ENCODE data around the gene BDP1. TPM values are rescaled to one million over a fixed set of nuclear protein-coding genes. Genes with fewer than 3 reads are reported as not detected.
"Not testable (repeated sequence)": the region's sequence is repeated elsewhere in the genome, so short reads cannot be mapped to it uniquely, and the experiment has no call there.

The BDP1 gene
- total RNA-seq, 1 experiment from 2014 or later = 22.0 TPM

- no TSS peak for BruUV-seq (replicated peaks)
- DNase-seq (ENCODE audit: low read depth, low spot score) (no peak), ATAC-seq (no peak)
- H3K27ac ChIP-seq (ENCODE audit: low read depth, low read length) = no peak overlapping the region
- no peaks in the 10 kb centered on the region for H3K4me1 ChIP-seq (ENCODE audit: control insufficient read depth in 1 of 2, insufficient read depth in 2 of 2, low read length in 2 of 2)
- H3K4me2 ChIP-seq (ENCODE audit: low read length) = no peak overlapping the region
- no peak overlapping the region for H3K4me3 ChIP-seq (replicated peaks in 1 of 2; ENCODE audit: low read depth in 1 of 2, low read length in 2 of 2)
- ChIA-PET RAD21 (ENCODE audit: low non-redundant PET in 1 of 2, low total read pairs in 2 of 2, uncharacterized antibody in 2 of 2, unreplicated experiment in 2 of 2) (no interaction called here), CTCF (interaction anchor here (1.0 kb wide), 1 partner anchor 236 kb away, joined by 3 read pairs; no protein-coding TSS in a partner anchor), POLR2A (no interaction called here)
- no peaks in the 10 kb centered on the region for H3K27me3 ChIP-seq (ENCODE audit: insufficient read depth, low read length)
- no peaks in the 10 kb centered on the region for H4K20me1 ChIP-seq (ENCODE audit: insufficient read depth)
- no peaks in the 10 kb centered on the region for H3K9me2 ChIP-seq (ENCODE audit: insufficient read depth)
- peaks cover 20 to 37% of the 10 kb centered on the region in 2 experiments; a peak in 3 of 4 replicates for H3K36me3 ChIP-seq (ENCODE audit: control insufficient read depth in 1 of 2, insufficient read depth in 2 of 2, low read length in 2 of 2)
- no peaks in the 10 kb centered on the region for H3K9me3 ChIP-seq (ENCODE audit: control insufficient read depth in 1 of 2, insufficient read depth in 1 of 2, low read depth in 1 of 2, low read length in 2 of 2)
- H3K9ac ChIP-seq (ENCODE audit: low read length) = no peak overlapping the region
- no peaks in the 10 kb centered on the region for H3K79me2 ChIP-seq (ENCODE audit: insufficient read depth, low read length)
- H2AFZ ChIP-seq (ENCODE audit: low read depth, low read length, poor library complexity, severe bottlenecking) = no peak overlapping the region
- TF ChIP-seq ZFX (IDR thresholded peaks at IDR 0.05) = no peak
- no peak for TF ChIP-seq ZNF274 (IDR thresholded peaks at IDR 0.05; ENCODE audit: low read depth, low read length)
- TF ChIP-seq ELF1 (IDR thresholded peaks at IDR 0.05; ENCODE audit: borderline replicate concordance, low read depth) = no peak
- TF ChIP-seq FOSL1 (IDR thresholded peaks at IDR 0.05; ENCODE audit: low read depth) = no peak
- no peak for TF ChIP-seq EGR1 (IDR thresholded peaks at IDR 0.05; ENCODE audit: low read depth)
- no peak for TF ChIP-seq EZH2 (IDR thresholded peaks at IDR 0.05)
- no peak for TF ChIP-seq TCF7L2 (IDR thresholded peaks at IDR 0.05; ENCODE audit: borderline replicate concordance, extremely low read depth, insufficient read depth, insufficient read length)
- intact Hi-C loops (cut with micrococcal nuclease) = no loop called here
Observed at GRCh38 chr5:71522151-71522550, 66.7 kb downstream of the BDP1 start.

DNA sequence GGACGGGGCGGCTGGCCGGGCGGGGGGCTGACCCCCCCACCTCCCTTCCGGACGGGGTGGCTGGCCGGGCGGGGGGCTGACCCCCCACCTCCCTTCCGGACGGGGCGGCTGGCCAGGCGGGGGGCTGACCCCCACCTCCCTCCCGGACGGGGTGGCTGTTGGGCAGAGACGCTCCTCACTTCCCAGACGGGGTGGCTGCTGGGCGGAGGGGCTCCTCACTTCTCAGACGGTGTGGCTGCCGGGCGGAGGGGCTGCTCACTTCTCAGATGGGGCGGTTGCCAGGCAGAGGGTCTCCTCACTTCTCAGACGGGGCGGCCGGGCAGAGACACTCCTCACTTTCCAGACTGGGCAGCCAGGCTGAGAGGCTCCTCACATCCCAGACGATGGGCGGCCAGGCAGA, 70.2 kb downstream of the BDP1 start:
- H4K20me1 ChIP-seq (ENCODE audit: insufficient read depth); DNase-seq (ENCODE audit: low read depth, low spot score); H3K9me2 ChIP-seq (ENCODE audit: insufficient read depth); RAD21 ChIA-PET (ENCODE audit: low non-redundant PET in 1 of 2, low total read pairs in 2 of 2, uncharacterized antibody in 2 of 2, unreplicated experiment in 2 of 2); BruUV-seq (replicated peaks); H3K4me2 ChIP-seq (ENCODE audit: low read length); H2AFZ ChIP-seq (ENCODE audit: low read depth, low read length, poor library complexity, severe bottlenecking); POLR2A ChIA-PET; H3K4me3 ChIP-seq (replicated peaks in 1 of 2; ENCODE audit: low read depth in 1 of 2, low read length in 2 of 2); H3K27me3 ChIP-seq (ENCODE audit: insufficient read depth, low read length); ATAC-seq; CTCF ChIA-PET; H3K27ac ChIP-seq (ENCODE audit: low read depth, low read length); H3K9ac ChIP-seq (ENCODE audit: low read length); H3K4me1 ChIP-seq (ENCODE audit: control insufficient read depth in 1 of 2, insufficient read depth in 2 of 2, low read length in 2 of 2); intact Hi-C loops (cut with micrococcal nuclease); H3K9me3 ChIP-seq (ENCODE audit: control insufficient read depth in 1 of 2, insufficient read depth in 1 of 2, low read depth in 1 of 2, low read length in 2 of 2); H3K79me2 ChIP-seq (ENCODE audit: insufficient read depth, low read length): not testable (repeated sequence)
- peaks cover 9 to 17% of the 10 kb centered on the region in 2 experiments; a peak in 3 of 4 replicates for H3K36me3 ChIP-seq (ENCODE audit: control insufficient read depth in 1 of 2, insufficient read depth in 2 of 2, low read length in 2 of 2)
